Activated CD8-positive, alpha-beta memory T cell treated with anti-CD3 and anti-CD28 coated beads, Interleukin-2, amount 50 U/mL, for 1 hour (primary cell): ENCODE results near the gene CKAP4.

Experiments used
- DNase-seq: peaks from one replicate; pipeline ENCODE4 v3.0.0-alpha.2; 2020; ENCODE audit errors: extremely low read depth

Gene CKAP4

DNA sequence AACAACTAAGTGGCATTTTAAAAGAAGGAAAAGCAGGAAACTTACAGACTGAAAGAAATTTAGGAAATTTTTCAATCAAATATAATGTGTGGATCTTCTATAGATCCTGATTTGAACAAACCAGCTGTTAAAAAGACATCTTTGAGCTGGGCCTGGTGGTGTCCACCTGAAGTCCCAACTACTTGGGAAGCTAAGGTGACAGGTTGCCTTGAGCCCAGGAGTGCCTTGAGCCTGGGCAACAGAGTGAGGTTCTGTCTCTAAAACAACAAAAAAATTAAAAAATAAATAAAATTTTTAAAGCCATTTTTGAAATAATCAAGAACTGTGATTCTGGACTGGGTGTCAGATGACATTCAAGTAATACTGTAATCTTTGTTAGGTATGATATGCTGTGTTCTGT lies 7.0 kb downstream of the CKAP4 start:
- DNase-seq: no peak

DNA sequence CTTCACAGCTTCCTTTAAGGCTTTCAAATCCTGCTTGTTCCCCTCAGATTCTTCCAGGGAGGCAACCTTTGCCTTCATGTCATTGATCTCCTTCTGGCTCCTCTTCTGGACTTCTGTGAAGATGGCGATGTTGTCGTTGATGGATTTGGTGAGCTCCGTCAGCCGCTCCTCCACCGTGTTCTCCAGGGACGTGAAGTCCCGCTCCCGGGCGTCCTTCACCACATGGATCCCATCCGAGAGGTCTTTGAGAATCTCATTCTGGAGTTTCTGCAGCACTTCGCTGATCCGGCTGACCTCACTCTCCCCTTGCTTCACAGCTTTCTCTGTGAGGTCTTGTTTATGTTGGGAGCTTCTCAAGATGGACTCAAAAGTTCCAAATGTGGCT lies 7.9 kb downstream of the CKAP4 start:
- DNase-seq: no peak

DNA sequence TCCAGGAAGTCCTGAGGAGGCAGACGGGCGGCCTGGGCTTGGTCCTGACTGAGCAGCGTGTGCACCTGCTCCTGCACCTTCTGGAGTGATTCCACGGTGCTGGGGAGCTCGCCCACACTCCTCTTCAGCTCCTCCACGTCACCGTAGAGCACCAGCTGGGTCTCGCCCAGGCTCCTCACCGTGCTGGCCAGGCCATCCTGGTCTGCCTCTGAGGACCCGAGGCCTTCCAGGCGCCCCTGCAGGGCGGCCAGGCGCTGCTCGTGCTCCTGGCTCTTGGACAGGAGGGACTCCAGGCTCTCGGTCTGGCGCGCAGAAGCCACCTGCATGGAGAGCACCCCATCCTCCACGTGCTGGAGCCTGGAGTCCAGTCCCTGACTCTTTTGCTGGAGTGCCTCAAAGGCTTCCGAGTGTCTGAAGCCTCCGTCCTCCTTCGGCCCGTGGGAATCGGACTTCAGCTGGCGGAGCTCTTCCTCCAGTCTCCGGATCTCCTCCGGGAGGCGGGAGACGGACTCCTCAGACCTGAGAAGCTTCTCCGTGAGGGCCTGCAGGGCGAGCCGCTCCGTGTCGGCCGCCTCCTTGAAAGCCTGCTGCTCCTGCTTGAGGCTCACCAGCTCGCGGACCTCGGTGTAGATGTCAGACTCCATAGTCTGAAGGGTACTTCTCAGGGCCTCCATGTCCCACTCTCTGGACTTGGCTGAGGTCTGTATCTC lies 8.4 kb downstream of the CKAP4 start:
- no peak for DNase-seq

DNA sequence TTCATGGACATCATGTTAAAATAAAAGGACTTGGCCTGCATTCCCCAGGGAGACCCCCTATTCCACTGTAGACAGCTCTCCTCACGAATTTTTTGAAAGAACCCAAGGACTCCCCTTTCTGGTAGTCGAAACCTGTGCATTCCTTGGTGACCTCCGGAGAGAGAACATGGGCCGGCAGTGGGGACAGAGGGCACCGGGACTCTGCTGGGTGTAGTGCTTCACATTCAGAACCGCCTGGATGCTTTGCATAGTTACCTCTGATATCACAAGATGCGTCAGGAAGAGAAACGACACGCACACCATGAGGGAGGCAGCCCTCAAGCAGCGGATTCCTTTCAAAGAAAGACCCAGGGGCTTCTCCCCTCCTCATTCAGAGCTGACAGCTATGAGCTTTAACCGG lies 9.7 kb downstream of the CKAP4 start:
- no peak for DNase-seq

DNA sequence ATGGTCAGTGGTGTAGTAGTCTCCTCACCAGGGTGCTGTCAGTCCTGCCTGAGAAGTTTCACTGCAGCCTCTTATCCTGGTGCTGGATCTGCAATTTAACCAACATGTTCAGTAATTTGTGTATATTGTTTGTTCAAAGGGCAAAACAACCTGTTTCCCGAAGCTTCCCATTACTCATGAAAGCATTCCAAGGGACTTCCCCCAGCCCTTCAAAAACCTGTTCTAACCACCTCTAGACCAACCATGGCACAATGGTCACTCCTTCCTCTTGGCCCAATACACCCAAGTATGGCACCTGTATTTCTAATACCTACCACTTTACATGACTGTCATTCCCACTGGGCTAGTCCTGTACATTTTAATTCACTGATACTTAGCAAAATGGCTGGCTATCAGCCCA lies 12.1 kb downstream of the CKAP4 start:
- no peak for DNase-seq

DNA sequence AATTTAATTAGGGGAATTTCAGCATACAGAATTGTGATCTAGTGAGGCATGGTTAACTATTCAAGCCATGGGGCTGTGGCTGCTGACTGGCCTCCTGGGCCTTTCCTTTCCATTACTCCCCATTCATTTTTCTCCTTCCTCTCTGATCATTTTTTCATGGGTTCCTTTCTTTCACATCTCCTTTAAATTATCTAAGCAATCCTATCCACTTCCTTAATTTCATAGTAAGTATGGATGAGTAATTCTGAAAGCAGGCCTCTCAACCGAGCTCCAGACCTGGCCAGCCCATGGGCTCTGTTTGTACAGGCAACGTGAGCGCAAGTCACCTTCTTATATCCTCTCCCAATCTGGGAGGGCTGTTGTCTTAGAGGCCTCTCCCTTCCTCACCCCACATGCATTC lies 13.4 kb downstream of the CKAP4 start:
- no peak for DNase-seq

DNA sequence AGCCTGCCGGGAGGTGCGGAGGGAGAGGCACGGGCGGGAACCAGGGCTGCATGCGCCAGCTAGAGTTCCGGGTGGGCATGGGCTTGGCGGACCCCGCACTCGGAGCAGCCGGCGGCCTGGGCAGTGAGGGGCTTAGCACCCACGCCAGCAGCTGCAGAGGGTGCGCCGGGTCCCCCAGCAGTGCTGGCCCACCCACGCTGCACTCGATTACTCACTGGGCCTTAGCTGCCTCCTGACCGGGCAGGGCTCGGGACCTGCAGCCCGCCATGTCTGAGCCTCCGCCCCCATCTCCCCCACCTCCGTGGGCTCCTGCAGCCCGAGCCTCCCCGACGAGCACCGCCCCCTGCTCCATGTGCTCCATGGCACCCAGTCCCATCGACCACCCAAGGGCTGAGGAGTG lies 14.8 kb downstream of the CKAP4 start:
- no peak for DNase-seq

DNA sequence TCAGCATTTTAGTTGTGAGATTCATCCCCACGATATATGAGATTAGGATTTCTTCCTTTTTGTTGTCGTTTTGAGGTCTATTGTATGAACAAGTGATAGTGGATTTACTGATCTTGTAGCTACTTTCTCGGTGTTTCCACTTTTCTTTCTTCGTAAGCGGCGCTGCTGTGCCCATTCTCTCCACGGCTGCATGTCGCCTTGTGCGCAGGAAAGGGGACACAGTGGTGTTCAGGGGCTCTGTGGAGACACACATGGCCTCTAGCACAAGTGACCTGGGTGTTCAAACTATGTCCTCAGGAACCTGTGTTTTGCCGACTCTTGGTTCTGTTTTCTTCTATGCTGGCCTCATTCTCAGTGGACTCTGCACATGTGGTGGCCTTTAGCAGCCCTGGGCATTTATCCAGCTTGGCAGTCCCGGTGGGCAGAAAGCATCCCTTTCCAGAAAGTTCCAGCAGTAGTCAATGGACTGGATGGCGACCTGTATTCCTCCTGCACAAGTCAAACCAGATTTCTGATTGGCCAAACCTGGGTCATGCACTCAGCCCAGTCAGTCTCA lies 18.7 kb downstream of the CKAP4 start:
- DNase-seq: no peak

DNA sequence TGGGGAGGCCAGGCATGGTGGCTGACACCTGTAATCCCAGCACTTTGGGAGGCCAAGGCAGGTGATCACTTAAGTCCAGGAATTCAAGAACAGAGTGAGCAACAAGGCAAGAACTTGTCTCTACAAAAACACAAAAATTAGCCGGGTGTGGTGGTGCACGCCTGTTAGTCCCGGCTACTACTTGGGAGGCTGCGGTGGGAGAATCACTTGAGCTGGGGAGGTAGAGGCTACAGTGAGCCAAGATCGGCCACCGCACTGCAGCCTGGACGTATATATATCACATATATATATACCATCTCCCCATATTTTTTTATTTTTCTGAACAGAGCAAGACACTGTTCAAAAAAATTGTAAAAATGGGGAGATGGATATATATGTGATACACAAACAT lies 19.5 kb downstream of the CKAP4 start:
- no peak for DNase-seq

DNA sequence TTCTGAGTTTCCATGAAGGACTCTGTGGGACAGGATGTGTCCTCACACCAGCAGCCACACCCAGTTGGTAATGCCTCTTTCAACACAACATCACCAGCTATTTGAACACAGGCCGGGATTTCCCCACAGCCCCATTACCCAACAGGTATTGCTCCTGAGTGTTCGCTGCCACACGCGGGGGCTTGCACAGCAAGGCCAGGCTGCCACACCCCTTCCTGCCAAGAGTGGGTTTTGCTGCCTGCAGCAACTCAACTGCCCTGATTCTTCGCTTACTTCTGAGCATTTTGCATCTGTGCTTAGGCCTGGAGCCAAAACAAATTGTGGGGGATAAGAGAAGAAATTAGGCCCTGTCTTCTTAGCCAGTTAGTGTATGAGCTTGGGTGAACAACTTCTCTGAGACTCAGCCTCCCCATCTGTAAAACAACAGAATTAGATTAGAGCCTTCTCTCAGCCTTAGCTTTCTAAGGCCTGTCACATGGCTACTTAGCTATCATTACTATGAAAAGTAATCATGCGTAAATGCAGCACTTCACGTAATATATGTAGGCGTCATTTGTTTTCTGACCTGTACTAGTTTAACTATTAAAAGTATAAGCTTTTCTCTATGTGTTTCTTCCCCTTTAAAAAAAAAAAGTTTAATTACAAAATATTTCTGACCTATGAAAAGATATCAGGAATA lies 20.0 kb downstream of the CKAP4 start:
- peak; percentile 43 for DNase-seq

DNA sequence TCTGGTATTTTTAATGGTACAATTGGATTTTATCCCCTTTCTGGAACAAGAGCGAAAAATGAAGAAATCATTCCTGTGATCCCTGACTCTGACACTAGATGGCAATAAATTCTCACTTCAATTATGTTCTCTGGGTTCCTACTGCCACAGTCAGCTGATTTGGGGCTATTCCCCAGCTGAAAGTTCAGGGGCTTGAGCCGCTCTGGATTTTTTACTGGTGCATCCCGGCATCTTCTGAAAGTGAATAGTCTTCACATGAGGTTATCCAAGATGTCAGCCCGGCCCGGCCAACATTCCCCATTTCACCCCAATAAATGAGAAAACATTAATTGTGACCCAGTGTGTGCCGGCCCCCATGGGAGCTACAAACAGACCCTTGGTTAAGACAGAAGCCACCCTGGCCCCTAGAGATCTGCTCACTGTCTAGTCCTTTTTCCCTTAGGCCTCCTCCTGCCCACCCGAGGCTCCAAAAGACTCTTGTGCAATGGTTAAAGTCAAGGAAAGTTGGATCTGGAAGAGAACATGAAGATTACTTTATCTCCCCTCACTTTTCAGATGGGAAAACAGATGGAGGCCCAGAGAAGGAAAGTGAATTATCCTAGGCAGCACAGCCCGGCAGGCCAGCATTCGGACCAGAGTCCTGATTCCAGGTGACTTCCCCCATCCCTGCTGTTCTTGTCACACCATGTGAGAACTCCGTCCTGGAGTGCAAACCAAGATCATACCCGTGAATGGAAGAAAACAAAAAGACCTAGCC lies 20.8 kb downstream of the CKAP4 start:
- no peak for DNase-seq

DNA sequence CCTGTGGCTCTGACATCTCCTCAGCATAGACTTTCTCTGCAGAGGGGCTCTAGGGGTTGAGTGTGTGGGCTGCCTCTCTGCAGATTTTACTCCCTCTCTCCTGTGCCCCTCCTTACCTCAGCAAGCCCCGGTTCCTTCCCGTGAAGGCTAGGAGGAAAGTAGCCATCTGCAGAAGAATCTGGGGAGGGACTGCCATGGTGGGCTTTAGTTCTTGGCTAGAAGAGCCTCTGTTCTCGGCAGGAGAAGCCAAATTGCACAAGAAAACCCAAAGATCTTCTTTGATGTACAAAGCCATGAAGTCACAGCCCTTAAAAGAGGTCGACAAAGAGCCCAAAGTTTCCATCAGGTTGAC lies 23.5 kb downstream of the CKAP4 start:
- DNase-seq: no peak

DNA sequence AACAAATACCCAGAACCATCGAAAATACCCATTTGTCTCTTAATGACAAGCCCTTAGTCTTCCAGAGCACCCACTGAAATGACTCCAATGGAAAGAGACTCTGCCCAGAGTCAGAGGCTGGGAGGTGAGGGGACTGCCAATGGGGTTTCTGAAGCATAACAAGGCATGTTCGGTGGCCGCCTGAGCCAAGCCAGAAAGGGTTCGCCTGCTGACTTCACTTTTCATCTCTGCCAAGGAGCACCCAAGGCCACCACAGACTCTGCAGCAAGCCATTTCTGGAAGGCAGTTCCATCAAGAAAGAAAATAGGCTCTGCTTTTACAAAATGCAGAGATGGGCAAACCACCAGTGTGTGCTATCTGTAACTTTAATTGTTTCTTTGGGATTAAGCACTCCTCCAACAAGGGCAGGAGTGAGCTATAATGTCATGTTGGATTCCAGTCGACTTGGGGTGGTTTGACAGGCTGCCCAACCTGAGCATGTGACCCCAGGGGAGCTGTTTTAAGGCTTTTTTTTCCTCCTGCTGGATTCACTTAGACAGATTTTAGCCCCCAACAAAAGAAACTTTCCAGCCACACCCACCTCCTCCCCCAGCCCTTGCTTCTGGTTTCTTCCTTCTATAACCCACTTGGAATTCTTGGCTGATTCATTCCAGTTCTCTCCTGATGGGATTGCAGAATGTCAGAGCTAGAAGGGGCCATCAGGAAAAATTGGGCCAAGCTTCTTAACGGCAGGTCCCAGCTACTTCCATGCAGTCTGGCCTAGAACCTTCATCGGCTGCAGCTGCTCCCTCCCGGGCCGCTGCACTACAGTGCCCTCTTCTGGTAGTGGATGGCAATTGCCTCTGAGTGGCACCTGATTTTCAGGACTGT lies 24.1 kb downstream of the CKAP4 start:
- no peak for DNase-seq

DNA sequence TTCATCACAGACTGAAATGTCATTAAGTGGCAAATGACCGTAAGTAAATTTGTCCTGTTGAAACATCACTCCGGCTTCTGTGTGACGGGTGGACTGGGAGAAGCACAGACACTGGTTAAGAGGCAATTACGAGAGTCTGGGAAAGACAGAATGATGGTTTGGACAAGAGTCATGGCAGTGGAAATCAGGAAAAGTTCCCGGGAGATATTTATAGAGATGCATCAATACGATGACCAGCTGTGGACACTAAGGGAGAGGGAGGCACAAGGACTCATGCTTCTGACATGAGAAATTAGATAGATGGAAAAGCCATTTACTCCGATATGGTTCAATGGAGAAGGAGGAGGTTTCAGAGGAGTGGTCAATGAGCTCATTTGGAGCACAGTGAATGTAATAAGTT lies 27.3 kb downstream of the CKAP4 start:
- DNase-seq: no peak

DNA sequence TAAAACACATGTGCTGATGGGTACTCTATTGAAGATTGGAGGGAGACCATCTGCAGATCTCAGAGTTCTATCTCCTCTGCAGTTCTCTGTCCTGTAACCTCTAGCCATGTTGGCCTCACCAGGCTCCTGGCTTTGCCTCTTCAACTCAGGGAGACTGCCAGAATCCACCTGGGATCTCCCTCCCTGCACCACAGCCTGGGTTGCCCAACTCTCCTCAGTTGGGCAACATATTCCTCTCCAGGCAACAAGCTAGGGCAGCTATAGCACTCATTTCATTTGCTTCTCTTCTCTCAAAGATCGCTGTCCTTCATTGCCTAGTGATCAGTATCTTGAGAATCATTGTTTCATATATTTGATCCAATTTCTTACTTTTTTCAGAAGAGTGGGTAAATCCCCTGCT lies 28.8 kb downstream of the CKAP4 start:
- DNase-seq: no peak

DNA sequence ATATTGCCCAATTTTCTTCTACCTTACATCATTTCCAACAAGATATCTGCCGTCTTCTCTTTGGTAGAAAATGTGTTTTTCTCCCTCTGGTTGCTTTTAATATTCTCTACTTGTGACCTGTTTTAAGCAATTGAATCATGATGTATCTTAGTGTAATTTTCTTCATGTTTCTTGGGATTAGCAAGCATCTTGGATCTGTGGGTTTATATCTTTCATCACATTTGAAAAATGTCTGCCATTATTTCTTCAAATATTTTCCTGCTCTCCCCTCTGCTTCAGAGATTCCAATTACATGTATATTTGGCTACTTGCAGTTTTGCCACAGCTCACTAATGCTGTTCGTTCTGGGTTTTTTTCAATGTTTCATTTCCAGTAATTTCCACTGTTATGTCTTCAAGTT lies 30.1 kb downstream of the CKAP4 start:
- DNase-seq: no peak

DNA sequence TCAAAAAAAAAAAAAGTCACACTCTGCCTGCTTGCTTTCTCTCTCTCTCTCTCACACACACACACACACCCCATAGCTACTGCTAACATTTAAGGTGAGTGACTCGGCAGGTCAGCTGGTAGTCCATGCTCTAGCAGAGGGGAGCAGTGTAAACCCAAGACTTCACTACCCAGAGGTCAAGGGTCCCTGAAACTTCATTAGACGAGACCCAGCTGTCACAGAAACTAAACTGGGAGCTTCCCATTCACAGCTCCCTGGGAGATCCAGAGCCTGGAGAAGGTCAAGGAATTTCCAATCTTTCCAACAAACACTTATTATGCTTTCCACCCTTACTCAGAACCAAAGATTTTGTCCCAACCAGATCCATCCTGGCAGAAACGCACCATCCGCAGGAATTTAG lies 33.2 kb downstream of the CKAP4 start:
- no peak for DNase-seq

DNA sequence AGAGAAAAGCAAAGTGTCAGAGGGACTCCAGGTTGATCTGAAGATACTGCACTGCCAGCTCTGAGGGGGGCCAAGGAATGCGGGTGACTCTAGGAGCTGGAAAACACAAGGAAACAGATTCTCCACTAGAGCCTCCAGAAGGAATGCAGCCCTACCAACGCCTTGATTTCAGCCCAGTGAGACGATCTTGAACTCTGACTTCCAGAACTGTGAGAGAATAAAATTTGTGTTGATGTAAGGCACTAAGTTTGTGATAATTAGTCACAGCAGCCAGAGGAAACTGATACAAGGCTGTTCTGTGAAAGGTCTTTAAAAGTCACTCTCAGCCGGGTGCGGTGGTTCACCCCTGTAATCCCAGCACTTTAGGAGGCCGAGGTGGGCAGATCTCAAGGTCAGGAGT lies 34.2 kb downstream of the CKAP4 start:
- no peak for DNase-seq

DNA sequence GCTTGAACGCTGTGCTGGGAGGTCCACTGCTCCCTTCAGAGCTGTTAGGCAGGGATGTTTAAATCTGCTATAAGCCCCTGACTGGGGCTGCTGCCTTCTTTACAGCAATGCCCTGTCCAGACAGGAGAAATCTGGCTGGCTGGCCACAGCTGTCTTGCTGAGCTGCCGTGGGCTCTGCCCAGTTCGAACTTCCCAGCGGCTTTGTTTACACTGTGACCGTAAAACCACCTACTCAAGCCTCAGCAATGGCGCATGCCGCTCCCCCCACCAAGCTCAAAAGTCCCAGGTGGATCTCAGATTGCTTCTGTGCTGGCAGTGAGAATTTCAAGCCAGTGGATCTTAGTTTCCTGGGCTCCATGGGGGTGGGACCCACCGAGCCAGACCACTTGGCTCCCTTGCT lies 35.8 kb downstream of the CKAP4 start:
- DNase-seq: no peak

DNA sequence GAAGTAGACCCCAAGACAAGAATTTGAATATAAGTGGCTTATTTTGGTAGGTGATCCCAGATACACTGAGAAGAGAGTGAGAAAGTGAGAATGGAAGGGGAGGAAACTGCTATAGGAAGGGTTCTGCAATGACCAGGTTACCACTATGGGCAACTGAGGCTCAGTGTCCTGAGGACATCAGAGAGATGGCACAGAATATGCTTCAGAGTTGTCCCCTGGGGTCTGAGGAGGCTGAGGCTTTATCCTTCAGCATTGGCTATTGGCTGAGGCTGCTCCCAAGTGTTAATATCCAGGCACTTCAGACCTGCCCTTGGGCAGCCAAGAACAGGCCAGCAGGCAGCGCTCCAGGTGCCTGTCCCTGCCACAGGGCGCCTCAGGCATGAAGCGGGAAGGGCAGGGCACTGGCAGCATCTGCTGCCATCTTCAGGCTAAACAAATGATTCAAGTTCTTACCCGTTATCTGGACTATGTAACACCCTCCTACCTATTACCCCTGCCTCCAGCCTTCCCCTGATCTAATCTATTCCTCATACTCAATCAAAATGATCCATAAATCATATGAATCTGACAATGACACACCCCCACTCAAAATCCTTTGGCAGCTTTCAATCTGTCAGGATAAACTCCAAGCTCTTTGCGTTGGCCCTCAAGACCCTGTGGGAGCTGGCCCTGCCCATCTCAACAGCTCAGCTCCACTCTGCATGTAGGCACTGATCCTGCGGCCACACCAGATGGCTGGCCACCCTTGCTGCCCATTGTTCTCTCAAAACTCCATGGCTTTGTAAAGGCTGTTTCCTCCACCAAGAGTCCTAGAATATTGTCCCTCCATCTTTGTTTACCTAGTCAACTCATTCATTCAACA lies 42.4 kb downstream of the CKAP4 start:
- DNase-seq: no peak

DNA sequence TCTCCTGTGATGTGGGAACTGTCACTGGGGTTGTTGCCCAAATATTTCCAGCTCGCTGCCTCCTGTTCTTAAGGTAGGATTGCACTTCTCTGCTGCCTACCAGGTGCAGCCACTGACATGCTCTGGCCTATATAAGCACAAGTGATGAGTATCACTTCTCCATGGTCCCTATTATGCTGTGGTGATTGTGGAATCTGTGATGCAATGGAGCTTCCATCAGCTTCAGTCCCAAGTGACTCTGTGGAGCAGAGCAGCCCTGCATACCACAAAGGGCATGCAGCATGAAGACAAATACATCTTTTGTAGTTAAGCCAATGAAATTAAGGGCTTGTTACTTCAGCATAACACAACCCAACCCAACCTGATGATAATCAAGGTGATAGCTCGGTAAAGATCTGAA lies 43.5 kb downstream of the CKAP4 start:
- no peak for DNase-seq
